Stimulated activated naive CD8-positive, alpha-beta T cell treated with anti-CD3 and anti-CD28 coated beads, Interleukin-15, Interleukin-2, amounts not matched to agents 100 U/mL and 50 U/mL, for 24 hours (primary cell): Measurements from ENCODE around the gene SAMD13.

Experiments
- ATAC-seq: fragments of 150-1000 bp; cut with Tn5 transposase; one replicate; pipeline ENCODE4 v1.10.0; 2021
- DNase-seq: peaks from one replicate; pipeline ENCODE4 v3.0.0; 2021

Gene SAMD13

GRCh38 chr1:84373436-84374141, 72.1 kb downstream of the SAMD13 start:
- ATAC-seq (no peak), DNase-seq (no peak)

- no peak for DNase-seq
- ATAC-seq = no peak
Observed at GRCh38 chr1:84374991-84375696, 73.6 kb downstream of the SAMD13 start.

GRCh38 chr1:84376000-84376910, 74.7 kb downstream of the SAMD13 start:
- no peak for ATAC-seq

GRCh38 chr1:84377480-84378095, 76.1 kb downstream of the SAMD13 start:
- ATAC-seq (no peak), DNase-seq (no peak)

More at GRCh38 chr1:84376000-84376910, 74.7 kb downstream of the SAMD13 start:
- DNase-seq = no peak

GRCh38 chr1:84379138-84379916, 77.8 kb downstream of the SAMD13 start:
- ATAC-seq (no peak), DNase-seq (no peak)

DNA sequence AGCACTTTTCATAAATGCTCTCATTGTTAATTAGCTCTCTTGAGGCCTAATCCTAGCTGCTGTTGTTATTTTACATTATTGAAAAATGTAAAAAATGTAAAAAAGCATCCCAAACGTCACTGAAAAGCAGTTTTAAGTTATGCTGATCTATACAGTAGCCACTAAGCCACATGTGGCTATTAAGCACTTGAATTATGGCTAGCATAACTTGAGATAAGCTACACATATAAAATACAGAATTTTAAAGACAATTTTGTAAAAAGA, 78.3 kb downstream of the SAMD13 start:
- DNase-seq = no peak
- no peak for ATAC-seq

DNA sequence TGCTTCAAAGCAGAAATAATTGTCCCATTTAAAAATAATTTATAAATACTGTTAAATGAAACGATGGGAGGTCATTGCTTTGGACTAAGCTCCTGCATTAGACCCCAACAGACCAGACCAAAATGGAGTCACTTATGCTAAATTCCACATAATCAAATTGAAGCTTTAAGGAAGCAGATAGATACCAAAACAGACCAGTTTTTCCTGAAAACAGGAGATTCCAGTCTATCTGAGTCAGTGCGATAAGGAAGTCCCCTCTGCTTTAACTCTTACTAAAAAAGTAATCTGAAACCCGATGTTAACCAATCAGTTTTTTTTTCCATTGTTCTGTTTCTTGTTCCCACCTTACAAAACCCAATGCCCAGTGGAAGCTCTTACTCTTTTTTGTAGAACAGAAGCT, 80.6 kb downstream of the SAMD13 start:
- DNase-seq (no peak), ATAC-seq (no peak)

DNA sequence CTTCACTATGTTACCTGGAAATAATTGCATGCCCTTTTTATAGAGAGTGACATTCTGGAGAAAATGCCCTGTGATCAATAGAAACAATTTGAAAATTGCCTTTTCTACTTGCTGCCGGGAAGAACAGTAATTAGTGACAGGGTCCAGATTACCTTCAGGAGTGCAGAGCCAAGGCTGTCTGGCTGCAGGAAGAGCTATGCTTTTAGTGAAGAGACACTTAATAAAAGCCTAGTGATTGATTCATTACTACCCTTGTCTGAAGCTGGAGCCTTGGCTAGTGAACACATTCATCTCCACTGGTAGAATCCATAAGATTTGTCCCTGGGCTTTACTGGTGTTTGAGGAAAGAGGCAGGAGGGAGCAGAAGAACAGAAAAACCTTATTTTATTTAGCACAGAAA, 83.8 kb downstream of the SAMD13 start:
- ATAC-seq (no peak), DNase-seq (no peak)

DNA sequence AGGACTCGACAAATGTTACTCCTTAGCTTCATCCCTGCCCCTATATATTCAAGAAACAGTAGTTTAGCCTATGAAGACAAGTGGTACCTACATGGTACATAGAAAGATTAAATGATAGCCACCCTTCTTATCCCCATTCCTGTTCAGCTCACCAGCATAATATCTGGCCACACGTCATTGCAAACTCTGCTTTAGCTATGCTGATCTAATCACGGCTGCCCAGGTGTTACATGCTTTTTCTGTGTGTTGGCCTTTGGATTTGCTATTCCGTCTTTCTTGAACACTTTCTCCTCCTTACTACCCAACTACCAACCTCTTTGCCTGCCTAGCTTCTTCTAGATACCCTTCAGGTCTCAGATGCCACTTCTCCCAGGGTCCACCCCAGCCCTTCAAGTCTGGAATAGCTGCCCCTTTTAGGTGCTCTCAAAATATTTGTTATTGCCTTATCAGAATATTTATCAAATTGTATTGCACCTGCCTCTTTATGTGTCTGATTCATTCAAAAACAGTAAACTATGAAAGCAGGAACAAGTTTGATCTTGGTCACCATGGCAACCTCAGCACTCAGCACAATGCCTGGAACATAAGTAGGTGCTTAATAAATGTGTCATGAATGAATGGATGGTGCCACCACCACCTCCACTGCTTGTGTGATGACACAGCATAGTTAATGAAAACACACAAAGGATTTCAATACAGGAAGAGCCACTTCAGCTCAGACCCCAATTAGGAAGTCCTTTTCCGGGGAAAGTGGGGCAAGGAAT, 85.4 kb downstream of the SAMD13 start:
- no peak for ATAC-seq

GRCh38 chr1:84387480-84388163, 86.1 kb downstream of the SAMD13 start:
- DNase-seq (no peak), ATAC-seq (peak; percentile 19)

More for the DNA sequence above, 85.4 kb downstream of the SAMD13 start:
- no peak for DNase-seq

GRCh38 chr1:84390226-84390625, 88.7 kb downstream of the SAMD13 start:
- ATAC-seq (no peak), DNase-seq (no peak)

- ATAC-seq (no peak), DNase-seq (no peak)
Observed at GRCh38 chr1:84398175-84399155, 97.0 kb downstream of the SAMD13 start, which contains the start of gene DNASE2B. TSS of gene DNASE2B (plus strand) at chr1:84398484. CDS start at chr1:84398565, 81 bp downstream.
